ENCODE measurements around the gene PDE8B. TPM values are rescaled to one million over a fixed set of nuclear protein-coding genes. Genes with fewer than 3 reads are reported as not detected.

PDE8B gene
- total RNA-seq, 1 experiment from 2014 or later: 1.8 TPM

DNA sequence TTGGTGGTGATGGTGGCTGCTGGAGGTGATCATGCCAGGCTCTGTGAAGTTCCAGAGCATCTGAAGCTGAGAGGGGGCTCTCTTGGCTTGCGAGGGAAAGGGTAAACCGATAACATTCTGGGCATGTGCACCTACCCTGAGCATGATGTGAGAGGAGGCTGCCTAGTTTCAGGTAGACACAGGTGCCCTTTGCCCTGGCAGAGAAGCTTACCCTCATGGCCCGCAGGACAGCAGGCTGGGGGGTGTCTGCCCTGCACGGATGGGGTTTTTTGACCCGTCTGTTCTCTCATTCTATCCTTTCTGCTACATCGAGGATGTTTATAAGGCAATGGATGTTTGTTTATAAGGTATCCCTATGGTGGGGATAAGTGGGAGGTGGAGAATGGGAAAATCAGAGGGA lies 148.8 kb downstream of the PDE8B start:
- POLR2A ChIA-PET (ENCODE audit: unreplicated experiment): interaction anchor here (0.6 kb wide), 1 partner anchor 1274 kb away, joined by 3 read pairs; no protein-coding TSS in a partner anchor
- Histone ChIP-seq H3K27me3 (ENCODE audit: insufficient read depth, low read depth) (no peaks in the 10 kb centered on the region), H3K79me2 (ENCODE audit: low read depth) (no peaks in the 10 kb centered on the region), H3K4me3 (no peak overlapping the region), H3F3A (ENCODE audit: insufficient read depth, low read depth) (no peaks in the 10 kb centered on the region), H2AFZ (no peak overlapping the region), H3K9me3 (ENCODE audit: insufficient read depth, low read depth) (no peaks in the 10 kb centered on the region), H4K20me1 (ENCODE audit: insufficient read depth) (no peaks in the 10 kb centered on the region), H3K27ac (no peak overlapping the region), H3K9me2 (ENCODE audit: insufficient read depth) (no peaks in the 10 kb centered on the region), H3K4me2 (peak overlapping the region; percentile 11; the same call in 1 of the 2 replicates), H3K36me3 (ENCODE audit: low read depth) (no peaks in the 10 kb centered on the region), H3K4me1 (replicated peaks; ENCODE audit: insufficient read depth) (peaks cover 11% of the 10 kb centered on the region)
- no TSS peak for BruUV-seq (replicated peaks)
- CTCF ChIA-PET: interaction anchor here (1.0 kb wide), 1 partner anchor 14 kb away, joined by 3 read pairs; no protein-coding TSS in a partner anchor
- no peak for DNase-seq
- intact Hi-C loops (cut with micrococcal nuclease; ENCODE audit: unreplicated experiment): no loop called here
- TF ChIP-seq EZH2 (IDR thresholded peaks at IDR 0.05; ENCODE audit: low read depth): no peak
- TF ChIP-seq, protein P1, sequence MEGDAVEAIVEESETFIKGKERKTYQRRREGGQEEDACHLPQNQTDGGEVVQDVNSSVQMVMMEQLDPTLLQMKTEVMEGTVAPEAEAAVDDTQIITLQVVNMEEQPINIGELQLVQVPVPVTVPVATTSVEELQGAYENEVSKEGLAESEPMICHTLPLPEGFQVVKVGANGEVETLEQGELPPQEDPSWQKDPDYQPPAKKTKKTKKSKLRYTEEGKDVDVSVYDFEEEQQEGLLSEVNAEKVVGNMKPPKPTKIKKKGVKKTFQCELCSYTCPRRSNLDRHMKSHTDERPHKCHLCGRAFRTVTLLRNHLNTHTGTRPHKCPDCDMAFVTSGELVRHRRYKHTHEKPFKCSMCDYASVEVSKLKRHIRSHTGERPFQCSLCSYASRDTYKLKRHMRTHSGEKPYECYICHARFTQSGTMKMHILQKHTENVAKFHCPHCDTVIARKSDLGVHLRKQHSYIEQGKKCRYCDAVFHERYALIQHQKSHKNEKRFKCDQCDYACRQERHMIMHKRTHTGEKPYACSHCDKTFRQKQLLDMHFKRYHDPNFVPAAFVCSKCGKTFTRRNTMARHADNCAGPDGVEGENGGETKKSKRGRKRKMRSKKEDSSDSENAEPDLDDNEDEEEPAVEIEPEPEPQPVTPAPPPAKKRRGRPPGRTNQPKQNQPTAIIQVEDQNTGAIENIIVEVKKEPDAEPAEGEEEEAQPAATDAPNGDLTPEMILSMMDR (conservative IDR thresholded peaks at IDR 0.05): no peak

DNA sequence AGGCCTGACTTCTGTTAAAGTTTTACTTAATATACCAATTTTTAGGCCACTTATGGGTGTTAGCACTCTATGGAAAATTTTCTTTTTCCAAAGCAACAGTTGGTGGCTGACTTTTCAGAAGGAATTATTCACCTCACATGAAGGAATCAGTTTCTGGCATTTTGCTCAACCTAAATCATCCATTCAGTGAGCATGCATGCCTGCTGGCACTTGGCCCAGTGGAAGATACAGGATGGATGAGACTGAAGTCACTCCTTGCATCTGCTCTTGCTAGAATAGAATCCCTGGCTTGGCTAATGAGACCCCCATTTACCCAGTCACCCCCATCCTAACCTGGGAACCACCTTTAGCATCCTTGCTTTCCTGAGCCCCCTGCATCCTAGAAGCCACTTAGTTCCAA lies 149.9 kb downstream of the PDE8B start:
- no peaks in the 10 kb centered on the region for H3K36me3 ChIP-seq (ENCODE audit: low read depth)
- TF ChIP-seq EZH2 (IDR thresholded peaks at IDR 0.05; ENCODE audit: low read depth): no peak
- TF ChIP-seq, protein P1 (conservative IDR thresholded peaks at IDR 0.05): no peak
- H3K9me2 ChIP-seq (ENCODE audit: insufficient read depth): no peaks in the 10 kb centered on the region
- H3K4me1 ChIP-seq (replicated peaks; ENCODE audit: insufficient read depth): peaks cover 11% of the 10 kb centered on the region
- BruUV-seq (replicated peaks): no TSS peak
- H4K20me1 ChIP-seq (ENCODE audit: insufficient read depth): no peaks in the 10 kb centered on the region
- H3K4me3 ChIP-seq: no peak overlapping the region
- no peaks in the 10 kb centered on the region for H3K9me3 ChIP-seq (ENCODE audit: insufficient read depth, low read depth)
- H2AFZ ChIP-seq: no peak overlapping the region
- H3K27ac ChIP-seq: no peak overlapping the region
- POLR2A ChIA-PET (ENCODE audit: unreplicated experiment): no interaction called here
- CTCF ChIA-PET: no interaction called here
- intact Hi-C loops (cut with micrococcal nuclease; ENCODE audit: unreplicated experiment): no loop called here
- no peaks in the 10 kb centered on the region for H3K27me3 ChIP-seq (ENCODE audit: insufficient read depth, low read depth)
- no peaks in the 10 kb centered on the region for H3K79me2 ChIP-seq (ENCODE audit: low read depth)
- no peak overlapping the region for H3K4me2 ChIP-seq
- no peak for DNase-seq
- H3F3A ChIP-seq (ENCODE audit: insufficient read depth, low read depth): no peaks in the 10 kb centered on the region

DNA sequence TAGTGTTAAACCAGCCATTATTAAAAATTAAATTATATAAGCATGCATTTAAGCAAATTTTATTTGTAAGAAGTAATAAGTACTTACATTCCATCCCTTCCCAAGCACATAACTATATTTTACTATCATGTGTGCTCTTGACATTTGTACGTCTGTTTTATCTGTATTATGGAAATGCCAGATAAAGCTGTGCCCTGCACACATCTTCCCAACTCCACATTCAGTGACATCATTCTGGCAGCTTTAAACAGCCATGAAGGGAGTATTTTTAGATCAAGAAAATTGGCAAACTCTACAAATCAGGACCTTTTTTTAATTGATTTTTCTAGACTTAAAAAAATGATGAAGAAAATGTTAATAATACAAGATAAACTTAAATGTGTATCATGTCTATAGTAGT lies 150.5 kb downstream of the PDE8B start:
- H3K4me2 ChIP-seq: no peak overlapping the region
- no peaks in the 10 kb centered on the region for H3K9me2 ChIP-seq (ENCODE audit: insufficient read depth)
- ChIA-PET CTCF (no interaction called here), POLR2A (ENCODE audit: unreplicated experiment) (no interaction called here)
- H3K9me3 ChIP-seq (ENCODE audit: insufficient read depth, low read depth): no peaks in the 10 kb centered on the region
- peaks cover 11% of the 10 kb centered on the region for H3K4me1 ChIP-seq (replicated peaks; ENCODE audit: insufficient read depth)
- H2AFZ ChIP-seq: no peak overlapping the region
- H3K4me3 ChIP-seq: no peak overlapping the region
- H3K27me3 ChIP-seq (ENCODE audit: insufficient read depth, low read depth): no peaks in the 10 kb centered on the region
- intact Hi-C loops (cut with micrococcal nuclease; ENCODE audit: unreplicated experiment): no loop called here
- H3K27ac ChIP-seq: no peak overlapping the region
- BruUV-seq (replicated peaks): no TSS peak
- H3K36me3 ChIP-seq (ENCODE audit: low read depth): no peaks in the 10 kb centered on the region
- TF ChIP-seq EZH2 (IDR thresholded peaks at IDR 0.05; ENCODE audit: low read depth): no peak
- TF ChIP-seq, protein P1 (conservative IDR thresholded peaks at IDR 0.05): no peak
- H3F3A ChIP-seq (ENCODE audit: insufficient read depth, low read depth): no peaks in the 10 kb centered on the region
- no peaks in the 10 kb centered on the region for H3K79me2 ChIP-seq (ENCODE audit: low read depth)
- DNase-seq: no peak
- no peaks in the 10 kb centered on the region for H4K20me1 ChIP-seq (ENCODE audit: insufficient read depth)
